ENCODE measurements around the gene TRIM13. TPM values are rescaled to one million over a fixed set of nuclear protein-coding genes. Genes with fewer than 3 reads are reported as not detected.
"Not testable (repeated sequence)": the region's sequence is repeated elsewhere in the genome, so short reads cannot be mapped to it uniquely, and the experiment has no call there.

TRIM13 gene
- total RNA-seq = 10 to 100 TPM; 11.0 to 19.1 (median 14.2) TPM

GRCh38 chr13:49996951-49997895 is at the start of gene TRIM13:
TSS of gene TRIM13 (plus strand) at chr13:49997042. CDS start at chr13:50011941, 14,899 bp downstream.
- DNase-seq (ENCODE audit: low spot score) (peak; percentile 72), ATAC-seq (ENCODE audit: low FRiP score) (peak; percentile 89)
- no peak for TF ChIP-seq CTCF (IDR thresholded peaks at IDR 0.05)

GRCh38 chr13:49948777-49949270 is 48.0 kb upstream of the TRIM13 start:
- DNase-seq (ENCODE audit: low spot score); ATAC-seq (ENCODE audit: low FRiP score): not testable (repeated sequence)

GRCh38 chr13:49951754-49952535 is 44.9 kb upstream of the TRIM13 start:
- no peak for TF ChIP-seq CTCF (IDR thresholded peaks at IDR 0.05)
- DNase-seq (ENCODE audit: low spot score) = no peak
- ATAC-seq (ENCODE audit: low FRiP score) = no peak

- no peak for TF ChIP-seq CTCF (IDR thresholded peaks at IDR 0.05)
- DNase-seq (ENCODE audit: low spot score) = no peak
- ATAC-seq (ENCODE audit: low FRiP score) = no peak
Observed at GRCh38 chr13:49953560-49953959, 43.3 kb upstream of the TRIM13 start.

- DNase-seq (ENCODE audit: low spot score) (no peak), ATAC-seq (ENCODE audit: low FRiP score) (no peak)
- no peak for TF ChIP-seq CTCF (IDR thresholded peaks at IDR 0.05)
Observed at GRCh38 chr13:49954674-49955455, 42.0 kb upstream of the TRIM13 start.

- no peak for TF ChIP-seq CTCF (IDR thresholded peaks at IDR 0.05)
- ATAC-seq (ENCODE audit: low FRiP score) (no peak), DNase-seq (ENCODE audit: low spot score) (no peak)
Observed at GRCh38 chr13:49956131-49956530, 40.7 kb upstream of the TRIM13 start.
